GM10266 (cell line): ENCODE measurements around the gene ACAP2.
"Not testable (repeated sequence)": the region's sequence is repeated elsewhere in the genome, so short reads cannot be mapped to it uniquely, and the experiment has no call there.

Source experiments
- DNase-seq: peaks from one replicate; pipeline ENCODE4 v3.0.0; 2012; ENCODE audit errors: extremely low spot score
- CTCF ChIP-seq: IDR thresholded peaks from 2 replicates; pipeline ENCODE4 v1.5.1; 2012; ENCODE audit warnings: mild to moderate bottlenecking, low read depth; ENCODE audit not compliant: control insufficient read depth, insufficient read depth; ENCODE audit errors: missing control alignments

Gene ACAP2

GRCh38 chr3:195401943-195402342 is 40.9 kb downstream of the ACAP2 start:
- no peak for TF ChIP-seq CTCF
- DNase-seq, result no peak

- not testable (repeated sequence) for DNase-seq
Observed at GRCh38 chr3:195398460-195398859, 44.4 kb downstream of the ACAP2 start.

GRCh38 chr3:195397524-195397923 is 45.3 kb downstream of the ACAP2 start:
- TF ChIP-seq CTCF, result no peak
- DNase-seq, result no peak

- no peak for TF ChIP-seq CTCF
- DNase-seq, result no peak
Observed at GRCh38 chr3:195395208-195395816, 47.5 kb downstream of the ACAP2 start.

GRCh38 chr3:195394700-195395099 is 48.1 kb downstream of the ACAP2 start:
- DNase-seq, result no peak
- TF ChIP-seq CTCF, result no peak

- peak; percentile 43 for DNase-seq
- TF ChIP-seq CTCF, result no peak
Observed at GRCh38 chr3:195394024-195394423, 48.8 kb downstream of the ACAP2 start.

GRCh38 chr3:195388380-195388779 is 54.4 kb downstream of the ACAP2 start:
- no peak for DNase-seq
- TF ChIP-seq CTCF, result no peak

GRCh38 chr3:195386739-195387138 is 56.1 kb downstream of the ACAP2 start:
- DNase-seq, result no peak
- TF ChIP-seq CTCF, result no peak
